Measurements from ENCODE around the gene CHMP2A. TPM values are rescaled to one million over a fixed set of nuclear protein-coding genes. Genes with fewer than 3 reads are reported as not detected.

Gene CHMP2A
- polyA plus RNA-seq, 1 of the 3 experiments (the other 2 are of a cell fraction) = 381 TPM

- Histone ChIP-seq H3K9me3 (no peaks in the 10 kb centered on the region), H3K79me2 (ENCODE audit: insufficient read depth) (peaks cover 33% of the 10 kb centered on the region), H3K9me2 (no peaks in the 10 kb centered on the region), H3K27ac (ENCODE audit: low read depth in 2 of 2, low read length in 1 of 2) (peak within 1 kb of the TSS; percentile 97), H3K9ac (peak within 1 kb of the TSS; percentile 89), H2AFZ (ENCODE audit: low read depth) (peak within 1 kb of the TSS; percentile 32; the same call in 1 of the 2 replicates), H4K20me1 (ENCODE audit: insufficient read depth) (no peaks in the 10 kb centered on the region), H3K4me1 (ENCODE audit: control insufficient read depth in 1 of 2, insufficient read depth in 2 of 2, low read depth in 1 of 2, low read length in 1 of 2) (peaks cover 4 to 22% of the 10 kb centered on the region in 2 experiments; a peak in 2 of 4 replicates), H3K4me3 (ENCODE audit: low read depth in 2 of 2, low read length in 1 of 2) (peak within 1 kb of the TSS; percentile 64 to 79), H3K4me2 (peak within 1 kb of the TSS; percentile 93), H3K27me3 (ENCODE audit: insufficient read depth) (no peaks in the 10 kb centered on the region), H3K36me3 (replicated peaks in 1 of 2; ENCODE audit: control insufficient read depth in 1 of 2, insufficient read depth in 2 of 2, low read length in 1 of 2) (peaks cover 0 to 28% of the 10 kb centered on the region in 2 experiments), H3F3A (replicated peaks; ENCODE audit: insufficient read depth) (peaks cover 17% of the 10 kb centered on the region)
- POLR2A ChIA-PET = interaction anchor here (1.3 to 2.3 kb wide), 4 partner anchors 9 to 53 kb away, joined by 3 to 15 read pairs (median 8); partner anchors contain the start of genes UBE2M and ZBTB45
- CTCF ChIA-PET = interaction anchor here (1.0 kb wide), 2 partner anchors 53 to 54 kb away, joined by 6 to 7 read pairs; partner anchors contain the start of gene ZBTB45
- WGBS (ENCODE audit: low lambda C conversion rate) = under 1% methylated on average over 68 of the region's 75 CpGs
- peak; percentile 94 for DNase-seq
- peak; percentile 40 for TF ChIP-seq POLR2AphosphoS5 (IDR thresholded peaks at IDR 0.05; ENCODE audit: low read depth, low read length)
- TF ChIP-seq RFX5 (IDR thresholded peaks at IDR 0.05; ENCODE audit: low read length) = 0 out of 2 replicates have a peak, but pooled peaks have one; percentile 53
- TF ChIP-seq RAD21 (IDR thresholded peaks at IDR 0.05; ENCODE audit: low read length) = no peak
- no peak for TF ChIP-seq MEF2A (IDR thresholded peaks at IDR 0.05; ENCODE audit: borderline replicate concordance, low read depth)
- TF ChIP-seq RCOR1 (IDR thresholded peaks at IDR 0.05; ENCODE audit: low read length) = no peak
- TF ChIP-seq IRF3 (IDR thresholded peaks at IDR 0.05; ENCODE audit: low read depth, low read length) = 0 out of 2 replicates have a peak, but pooled peaks have one; percentile 35
- TF ChIP-seq SIN3A (IDR thresholded peaks at IDR 0.05; ENCODE audit: borderline replicate concordance, low read depth, low read length) = no peak
- TF ChIP-seq USF1 (IDR thresholded peaks at IDR 0.05; ENCODE audit: borderline replicate concordance, low read depth) = no peak; the same call in 1 of the 2 replicates
- TF ChIP-seq JUND (IDR thresholded peaks at IDR 0.05) = no peak
- peak; percentile 84 for TF ChIP-seq ELF1 (IDR thresholded peaks at IDR 0.05)
- no peak; the same call in 1 of the 2 replicates for TF ChIP-seq MAX (IDR thresholded peaks at IDR 0.05; ENCODE audit: low read depth)
- peak; percentile 92 for TF ChIP-seq MXI1 (IDR thresholded peaks at IDR 0.05; ENCODE audit: low read depth, low read length)
- no peak for TF ChIP-seq GATA2 (CRISPR knock-in tag; IDR thresholded peaks at IDR 0.05)
- peak; percentile 99 for TF ChIP-seq PBX3 (IDR thresholded peaks at IDR 0.05)
- no peak for TF ChIP-seq NFIC (IDR thresholded peaks at IDR 0.05; ENCODE audit: borderline replicate concordance)
- no peak for TF ChIP-seq USF2 (IDR thresholded peaks at IDR 0.05; ENCODE audit: borderline replicate concordance, low read depth, low read length)
- no peak for TF ChIP-seq SMC3 (IDR thresholded peaks at IDR 0.05; ENCODE audit: low read depth, low read length)
- TF ChIP-seq ZBTB33 (IDR thresholded peaks at IDR 0.05; ENCODE audit: borderline replicate concordance, low read depth) = no peak
- no peak; the same call in 1 of the 2 replicates for TF ChIP-seq CTCF (IDR thresholded peaks at IDR 0.05)
Measured at GRCh38 chr19:58572818-58573657, 18.1 kb upstream of the CHMP2A start, which contains the start of gene MZF1. TSS of gene MZF1 (minus strand) at chr19:58573335. CDS start at chr19:58571389, 1,946 bp downstream.

All from SK-N-SH (cell line).